PFSK-1 (cell line): ENCODE measurements around the gene PPP4R4.

Experiments
- FOXP2 ChIP-seq: optimal IDR thresholded peaks from 2 replicates; pipeline ENCODE3; 2011; ENCODE audit warnings: borderline replicate concordance, control low read depth, inconsistent platforms; ENCODE audit not compliant: insufficient read depth; ENCODE audit errors: extremely low read length, extremely low read depth
- POLR2AphosphoS5 ChIP-seq: IDR thresholded peaks from 2 replicates; pipeline ENCODE4 v1.6.1; 2012; ENCODE audit warnings: low read depth, mild to moderate bottlenecking, control low read depth, low read length, moderate library complexity
- SIN3A ChIP-seq: IDR thresholded peaks from 2 replicates; pipeline ENCODE4 v1.6.1; 2012; ENCODE audit warnings: mild to moderate bottlenecking, low read length, moderate library complexity, borderline replicate concordance; ENCODE audit not compliant: insufficient read depth
- TAF1 ChIP-seq: IDR thresholded peaks from 2 replicates; pipeline ENCODE4 v1.6.1; 2012; ENCODE audit warnings: low read length, control low read depth, borderline replicate concordance; ENCODE audit not compliant: insufficient read depth
- TF ChIP-seq, protein P1 (sequence below), 2 experiments: IDR thresholded peaks; 2 replicates each; pipeline versions ENCODE4 v1.6.1 to v1.8.0; 2011 to 2012; ENCODE audit warnings: low read depth in 2 of 2, low read length in 2 of 2, control low read depth in 1 of 2, inconsistent platforms in 1 of 2, mild to moderate bottlenecking in 1 of 2, moderate library complexity in 1 of 2; ENCODE audit not compliant: insufficient read depth in 1 of 2

Gene PPP4R4

DNA sequence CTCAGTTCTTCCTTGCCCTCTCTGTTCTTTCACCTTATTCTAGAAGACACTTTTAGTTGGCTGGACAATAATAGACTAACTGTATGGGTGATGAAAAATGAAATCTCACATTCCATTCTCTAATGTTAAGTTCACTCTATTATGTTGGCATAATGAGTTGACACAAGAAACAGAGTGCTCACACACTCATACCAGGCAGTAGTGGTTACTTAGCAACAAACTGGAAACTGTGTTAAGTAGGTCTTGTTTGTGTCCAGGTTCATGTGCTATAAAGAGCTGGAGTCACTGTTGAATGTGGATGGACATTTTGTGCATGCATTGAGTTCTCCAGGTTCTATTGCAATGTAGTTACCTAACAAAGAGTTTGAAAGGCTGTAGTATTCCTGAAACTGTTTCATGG, 16.9 kb upstream of the PPP4R4 start:
- no peak for TF ChIP-seq POLR2AphosphoS5

- TF ChIP-seq TAF1 (no peak), SIN3A (no peak)
- TF ChIP-seq, protein P1, sequence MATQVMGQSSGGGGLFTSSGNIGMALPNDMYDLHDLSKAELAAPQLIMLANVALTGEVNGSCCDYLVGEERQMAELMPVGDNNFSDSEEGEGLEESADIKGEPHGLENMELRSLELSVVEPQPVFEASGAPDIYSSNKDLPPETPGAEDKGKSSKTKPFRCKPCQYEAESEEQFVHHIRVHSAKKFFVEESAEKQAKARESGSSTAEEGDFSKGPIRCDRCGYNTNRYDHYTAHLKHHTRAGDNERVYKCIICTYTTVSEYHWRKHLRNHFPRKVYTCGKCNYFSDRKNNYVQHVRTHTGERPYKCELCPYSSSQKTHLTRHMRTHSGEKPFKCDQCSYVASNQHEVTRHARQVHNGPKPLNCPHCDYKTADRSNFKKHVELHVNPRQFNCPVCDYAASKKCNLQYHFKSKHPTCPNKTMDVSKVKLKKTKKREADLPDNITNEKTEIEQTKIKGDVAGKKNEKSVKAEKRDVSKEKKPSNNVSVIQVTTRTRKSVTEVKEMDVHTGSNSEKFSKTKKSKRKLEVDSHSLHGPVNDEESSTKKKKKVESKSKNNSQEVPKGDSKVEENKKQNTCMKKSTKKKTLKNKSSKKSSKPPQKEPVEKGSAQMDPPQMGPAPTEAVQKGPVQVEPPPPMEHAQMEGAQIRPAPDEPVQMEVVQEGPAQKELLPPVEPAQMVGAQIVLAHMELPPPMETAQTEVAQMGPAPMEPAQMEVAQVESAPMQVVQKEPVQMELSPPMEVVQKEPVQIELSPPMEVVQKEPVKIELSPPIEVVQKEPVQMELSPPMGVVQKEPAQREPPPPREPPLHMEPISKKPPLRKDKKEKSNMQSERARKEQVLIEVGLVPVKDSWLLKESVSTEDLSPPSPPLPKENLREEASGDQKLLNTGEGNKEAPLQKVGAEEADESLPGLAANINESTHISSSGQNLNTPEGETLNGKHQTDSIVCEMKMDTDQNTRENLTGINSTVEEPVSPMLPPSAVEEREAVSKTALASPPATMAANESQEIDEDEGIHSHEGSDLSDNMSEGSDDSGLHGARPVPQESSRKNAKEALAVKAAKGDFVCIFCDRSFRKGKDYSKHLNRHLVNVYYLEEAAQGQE (IDR thresholded peaks at IDR 0.05; ENCODE audit: insufficient read depth in 1 of 2, low read depth in 2 of 2, low read length in 2 of 2) = no peak
Measured at GRCh38 chr14:94158239-94158883, 15.8 kb upstream of the PPP4R4 start.

DNA sequence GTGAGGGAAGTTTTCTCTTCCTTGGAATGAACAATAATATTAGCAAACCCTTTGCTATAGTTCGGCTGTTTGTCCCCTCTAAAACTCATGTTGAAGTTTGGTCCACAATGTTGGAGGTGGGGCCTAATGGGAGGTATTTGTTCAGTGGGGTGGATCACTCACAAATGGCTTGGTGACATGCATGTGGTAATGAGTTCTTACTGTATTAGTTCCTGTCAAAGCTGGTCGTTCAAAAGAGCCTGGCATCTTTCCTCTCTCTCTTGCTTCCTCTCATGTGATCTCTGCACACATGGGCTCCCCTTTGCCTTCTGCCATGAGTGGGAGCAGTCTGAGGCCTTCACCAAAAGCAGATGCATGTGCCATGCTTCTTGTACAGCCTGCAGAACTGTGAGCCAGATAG, 13.1 kb upstream of the PPP4R4 start:
- TF ChIP-seq, protein P1 (IDR thresholded peaks at IDR 0.05; ENCODE audit: insufficient read depth in 1 of 2, low read depth in 2 of 2, low read length in 2 of 2) = no peak
- TF ChIP-seq POLR2AphosphoS5 (no peak), SIN3A (no peak), FOXP2 (no peak), TAF1 (no peak)

GRCh38 chr14:94161981-94162380, 12.1 kb upstream of the PPP4R4 start:
- TF ChIP-seq TAF1 (no peak), POLR2AphosphoS5 (no peak), SIN3A (no peak), FOXP2 (no peak)
- TF ChIP-seq, protein P1 (IDR thresholded peaks at IDR 0.05; ENCODE audit: insufficient read depth in 1 of 2, low read depth in 2 of 2, low read length in 2 of 2) = no peak

DNA sequence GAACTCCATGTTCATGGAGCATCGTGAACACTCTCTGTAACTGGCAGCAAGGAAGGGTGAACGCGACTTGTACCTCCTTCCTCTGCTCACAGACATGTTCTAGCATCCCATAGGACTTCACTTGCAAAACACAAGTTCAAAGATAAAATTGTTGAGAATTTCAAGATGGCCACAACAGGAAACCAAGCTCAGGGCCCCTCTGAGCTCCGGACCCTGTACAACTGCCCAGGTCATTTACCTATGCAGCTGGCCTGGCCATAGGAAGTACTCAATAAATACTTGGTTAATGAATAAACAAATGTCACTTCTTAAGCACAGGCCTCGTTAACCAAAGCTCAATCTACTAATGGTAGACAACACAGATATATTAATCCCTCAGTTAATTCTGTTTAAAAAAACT, 11.7 kb upstream of the PPP4R4 start:
- TF ChIP-seq, protein P1 (IDR thresholded peaks at IDR 0.05; ENCODE audit: insufficient read depth in 1 of 2, low read depth in 2 of 2, low read length in 2 of 2) = no peak
- no peak for TF ChIP-seq POLR2AphosphoS5
- no peak for TF ChIP-seq FOXP2
- no peak for TF ChIP-seq TAF1
- TF ChIP-seq SIN3A = no peak
